ENCODE results near the gene ACR.

DNA sequence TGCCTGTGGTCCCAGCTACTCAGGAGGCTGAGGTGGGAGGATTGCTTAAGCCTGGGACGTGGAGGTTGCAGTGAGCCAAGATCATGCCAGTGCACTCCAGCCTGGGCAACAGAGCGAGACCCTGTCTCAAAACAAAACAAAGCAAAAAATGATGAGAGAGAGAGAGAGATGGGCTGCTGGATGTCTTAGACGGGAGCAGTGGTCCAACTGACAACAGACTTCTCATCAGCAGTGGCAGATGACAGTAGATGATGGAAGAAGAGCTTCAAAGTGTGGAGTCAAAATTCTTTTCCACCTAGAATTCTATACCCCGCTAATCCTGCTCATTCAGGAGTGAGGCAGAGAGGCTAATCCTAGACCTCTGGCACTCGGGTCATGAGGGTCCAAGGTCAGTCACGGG is 29.0 kb upstream of the ACR start:
- TF ChIP-seq SIN3A (conservative IDR thresholded peaks at IDR 0.05 in 1 of 2, IDR thresholded peaks at IDR 0.05 in 1 of 2; ENCODE audit: low read depth in 1 of 2, low read length in 2 of 2) (no peak), POLR2AphosphoS5 (IDR thresholded peaks at IDR 0.05; ENCODE audit: low read depth, low read length) (no peak), TCF12 (IDR thresholded peaks at IDR 0.05; ENCODE audit: low read depth, low read length) (no peak)
- TF ChIP-seq, protein P1, sequence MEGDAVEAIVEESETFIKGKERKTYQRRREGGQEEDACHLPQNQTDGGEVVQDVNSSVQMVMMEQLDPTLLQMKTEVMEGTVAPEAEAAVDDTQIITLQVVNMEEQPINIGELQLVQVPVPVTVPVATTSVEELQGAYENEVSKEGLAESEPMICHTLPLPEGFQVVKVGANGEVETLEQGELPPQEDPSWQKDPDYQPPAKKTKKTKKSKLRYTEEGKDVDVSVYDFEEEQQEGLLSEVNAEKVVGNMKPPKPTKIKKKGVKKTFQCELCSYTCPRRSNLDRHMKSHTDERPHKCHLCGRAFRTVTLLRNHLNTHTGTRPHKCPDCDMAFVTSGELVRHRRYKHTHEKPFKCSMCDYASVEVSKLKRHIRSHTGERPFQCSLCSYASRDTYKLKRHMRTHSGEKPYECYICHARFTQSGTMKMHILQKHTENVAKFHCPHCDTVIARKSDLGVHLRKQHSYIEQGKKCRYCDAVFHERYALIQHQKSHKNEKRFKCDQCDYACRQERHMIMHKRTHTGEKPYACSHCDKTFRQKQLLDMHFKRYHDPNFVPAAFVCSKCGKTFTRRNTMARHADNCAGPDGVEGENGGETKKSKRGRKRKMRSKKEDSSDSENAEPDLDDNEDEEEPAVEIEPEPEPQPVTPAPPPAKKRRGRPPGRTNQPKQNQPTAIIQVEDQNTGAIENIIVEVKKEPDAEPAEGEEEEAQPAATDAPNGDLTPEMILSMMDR (IDR thresholded peaks at IDR 0.05; ENCODE audit: control extremely low read depth in 1 of 3, insufficient read depth in 1 of 3, low read depth in 1 of 3, low read length in 3 of 3), result no peak

Data from H1 (cell line).